ENCODE data around the gene CDH12.

Gene CDH12

DNA sequence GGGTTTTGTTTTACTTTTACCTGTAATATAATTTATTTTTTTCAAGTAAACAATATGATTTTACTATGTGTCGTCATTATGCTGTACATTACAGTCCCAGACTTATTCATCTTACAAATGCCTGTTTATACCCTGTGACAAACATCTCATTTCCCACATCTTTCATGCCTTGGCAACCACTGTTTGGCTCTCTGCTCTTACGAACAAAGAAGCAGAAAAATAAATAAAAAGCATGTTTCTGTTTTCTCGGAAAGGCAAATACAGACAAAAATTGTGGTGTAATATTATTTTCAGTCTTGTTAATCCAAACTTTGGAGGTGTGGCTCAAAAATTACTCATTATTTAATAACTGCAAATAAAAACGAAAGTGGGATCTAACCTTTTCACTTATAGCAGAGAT is 393.0 kb downstream of the CDH12 start:
- no peak for ATAC-seq
- TF ChIP-seq BACH2 (CRISPR knock-in tag; IDR thresholded peaks at IDR 0.05; ENCODE audit: borderline replicate concordance) (no peak), ZFP3 (CRISPR knock-in tag; IDR thresholded peaks at IDR 0.05) (no peak), SNAI2 (CRISPR knock-in tag; IDR thresholded peaks at IDR 0.05) (no peak)
- TF ChIP-seq, protein P1, sequence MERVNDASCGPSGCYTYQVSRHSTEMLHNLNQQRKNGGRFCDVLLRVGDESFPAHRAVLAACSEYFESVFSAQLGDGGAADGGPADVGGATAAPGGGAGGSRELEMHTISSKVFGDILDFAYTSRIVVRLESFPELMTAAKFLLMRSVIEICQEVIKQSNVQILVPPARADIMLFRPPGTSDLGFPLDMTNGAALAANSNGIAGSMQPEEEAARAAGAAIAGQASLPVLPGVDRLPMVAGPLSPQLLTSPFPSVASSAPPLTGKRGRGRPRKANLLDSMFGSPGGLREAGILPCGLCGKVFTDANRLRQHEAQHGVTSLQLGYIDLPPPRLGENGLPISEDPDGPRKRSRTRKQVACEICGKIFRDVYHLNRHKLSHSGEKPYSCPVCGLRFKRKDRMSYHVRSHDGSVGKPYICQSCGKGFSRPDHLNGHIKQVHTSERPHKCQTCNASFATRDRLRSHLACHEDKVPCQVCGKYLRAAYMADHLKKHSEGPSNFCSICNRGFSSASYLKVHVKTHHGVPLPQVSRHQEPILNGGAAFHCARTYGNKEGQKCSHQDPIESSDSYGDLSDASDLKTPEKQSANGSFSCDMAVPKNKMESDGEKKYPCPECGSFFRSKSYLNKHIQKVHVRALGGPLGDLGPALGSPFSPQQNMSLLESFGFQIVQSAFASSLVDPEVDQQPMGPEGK (CRISPR knock-in tag; IDR thresholded peaks at IDR 0.05; ENCODE audit: borderline replicate concordance), result no peak

DNA sequence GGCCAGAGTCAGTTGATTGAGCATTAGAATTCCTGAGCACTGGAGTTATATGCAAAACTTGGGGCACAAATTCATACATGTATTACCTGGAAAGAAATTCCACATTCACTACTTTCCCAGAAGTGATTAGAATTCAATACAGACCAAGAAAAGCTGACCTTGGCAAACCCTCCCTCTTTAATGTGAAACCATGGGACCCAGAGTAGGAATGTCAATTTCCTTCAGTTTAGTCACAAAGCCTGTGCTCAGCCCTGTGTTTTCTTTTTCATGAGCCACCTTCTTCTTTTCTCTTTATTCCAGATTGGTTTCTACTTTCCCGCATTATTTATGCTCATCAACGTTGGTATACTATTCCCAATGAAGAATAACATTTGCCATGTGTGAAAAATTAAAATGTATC is 420.2 kb downstream of the CDH12 start:
- ATAC-seq, result no peak
- TF ChIP-seq GLIS3 (CRISPR knock-in tag; IDR thresholded peaks at IDR 0.05) (no peak), SNAI2 (CRISPR knock-in tag; IDR thresholded peaks at IDR 0.05) (no peak)

DNA sequence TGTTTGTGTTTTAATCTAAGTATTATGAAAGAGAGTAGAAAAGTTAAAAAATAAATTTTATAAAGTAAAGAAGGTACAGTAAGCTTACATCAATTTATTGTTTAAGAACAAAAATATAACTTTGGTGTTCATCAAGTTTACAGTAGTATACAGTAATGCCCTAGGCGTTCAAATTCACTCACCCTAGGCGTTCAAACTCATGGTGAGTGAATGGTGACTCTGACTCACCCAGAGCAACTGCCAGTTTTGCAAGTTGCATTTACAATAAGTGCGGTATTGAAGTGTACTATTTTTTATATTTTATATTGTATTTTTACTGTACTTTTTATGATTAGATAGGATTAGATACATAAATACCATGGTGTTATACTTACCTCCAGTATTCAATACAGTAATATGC is 421.3 kb downstream of the CDH12 start:
- no peak for TF ChIP-seq ISL1 (CRISPR knock-in tag; IDR thresholded peaks at IDR 0.05)
- TF ChIP-seq ZFP3 (CRISPR knock-in tag; IDR thresholded peaks at IDR 0.05), result no peak
- TF ChIP-seq, protein P2, sequence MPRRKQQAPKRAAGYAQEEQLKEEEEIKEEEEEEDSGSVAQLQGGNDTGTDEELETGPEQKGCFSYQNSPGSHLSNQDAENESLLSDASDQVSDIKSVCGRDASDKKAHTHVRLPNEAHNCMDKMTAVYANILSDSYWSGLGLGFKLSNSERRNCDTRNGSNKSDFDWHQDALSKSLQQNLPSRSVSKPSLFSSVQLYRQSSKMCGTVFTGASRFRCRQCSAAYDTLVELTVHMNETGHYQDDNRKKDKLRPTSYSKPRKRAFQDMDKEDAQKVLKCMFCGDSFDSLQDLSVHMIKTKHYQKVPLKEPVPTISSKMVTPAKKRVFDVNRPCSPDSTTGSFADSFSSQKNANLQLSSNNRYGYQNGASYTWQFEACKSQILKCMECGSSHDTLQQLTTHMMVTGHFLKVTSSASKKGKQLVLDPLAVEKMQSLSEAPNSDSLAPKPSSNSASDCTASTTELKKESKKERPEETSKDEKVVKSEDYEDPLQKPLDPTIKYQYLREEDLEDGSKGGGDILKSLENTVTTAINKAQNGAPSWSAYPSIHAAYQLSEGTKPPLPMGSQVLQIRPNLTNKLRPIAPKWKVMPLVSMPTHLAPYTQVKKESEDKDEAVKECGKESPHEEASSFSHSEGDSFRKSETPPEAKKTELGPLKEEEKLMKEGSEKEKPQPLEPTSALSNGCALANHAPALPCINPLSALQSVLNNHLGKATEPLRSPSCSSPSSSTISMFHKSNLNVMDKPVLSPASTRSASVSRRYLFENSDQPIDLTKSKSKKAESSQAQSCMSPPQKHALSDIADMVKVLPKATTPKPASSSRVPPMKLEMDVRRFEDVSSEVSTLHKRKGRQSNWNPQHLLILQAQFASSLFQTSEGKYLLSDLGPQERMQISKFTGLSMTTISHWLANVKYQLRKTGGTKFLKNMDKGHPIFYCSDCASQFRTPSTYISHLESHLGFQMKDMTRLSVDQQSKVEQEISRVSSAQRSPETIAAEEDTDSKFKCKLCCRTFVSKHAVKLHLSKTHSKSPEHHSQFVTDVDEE (CRISPR knock-in tag; IDR thresholded peaks at IDR 0.05), result no peak
- no peak for TF ChIP-seq ESRRG (CRISPR knock-in tag; IDR thresholded peaks at IDR 0.05)
- TF ChIP-seq, protein P3, sequence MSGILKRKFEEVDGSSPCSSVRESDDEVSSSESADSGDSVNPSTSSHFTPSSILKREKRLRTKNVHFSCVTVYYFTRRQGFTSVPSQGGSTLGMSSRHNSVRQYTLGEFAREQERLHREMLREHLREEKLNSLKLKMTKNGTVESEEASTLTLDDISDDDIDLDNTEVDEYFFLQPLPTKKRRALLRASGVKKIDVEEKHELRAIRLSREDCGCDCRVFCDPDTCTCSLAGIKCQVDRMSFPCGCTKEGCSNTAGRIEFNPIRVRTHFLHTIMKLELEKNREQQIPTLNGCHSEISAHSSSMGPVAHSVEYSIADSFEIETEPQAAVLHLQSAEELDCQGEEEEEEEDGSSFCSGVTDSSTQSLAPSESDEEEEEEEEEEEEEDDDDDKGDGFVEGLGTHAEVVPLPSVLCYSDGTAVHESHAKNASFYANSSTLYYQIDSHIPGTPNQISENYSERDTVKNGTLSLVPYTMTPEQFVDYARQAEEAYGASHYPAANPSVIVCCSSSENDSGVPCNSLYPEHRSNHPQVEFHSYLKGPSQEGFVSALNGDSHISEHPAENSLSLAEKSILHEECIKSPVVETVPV (CRISPR knock-in tag; IDR thresholded peaks at IDR 0.05), result no peak
- no peak for TF ChIP-seq PPARA (CRISPR knock-in tag; IDR thresholded peaks at IDR 0.05; ENCODE audit: borderline replicate concordance)

DNA sequence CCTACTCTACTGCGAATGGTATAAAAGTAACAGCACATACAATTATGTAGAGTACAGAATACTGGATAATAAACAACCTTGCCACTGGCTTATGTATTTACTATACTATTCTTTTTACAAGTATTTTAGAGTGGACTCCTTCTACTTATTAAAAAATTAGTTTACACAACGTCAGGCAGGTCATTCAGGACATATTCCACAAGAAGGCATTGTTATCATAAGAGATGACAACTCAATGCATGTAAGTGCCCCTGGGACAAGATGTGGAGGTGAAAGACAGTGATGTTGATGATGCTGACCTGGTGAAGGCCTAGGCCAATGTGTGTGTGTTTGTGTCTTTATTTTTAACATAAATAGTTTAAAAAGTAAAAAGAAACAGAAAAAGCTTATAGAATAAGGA is 421.7 kb downstream of the CDH12 start:
- TF ChIP-seq PPARA (CRISPR knock-in tag; IDR thresholded peaks at IDR 0.05; ENCODE audit: borderline replicate concordance), result no peak
- TF ChIP-seq RARB (CRISPR knock-in tag; IDR thresholded peaks at IDR 0.05), result no peak
- TF ChIP-seq ZNF8 (CRISPR knock-in tag; IDR thresholded peaks at IDR 0.05), result no peak
- TF ChIP-seq, protein P3 (CRISPR knock-in tag; IDR thresholded peaks at IDR 0.05), result no peak
- TF ChIP-seq, protein P1 (CRISPR knock-in tag; IDR thresholded peaks at IDR 0.05; ENCODE audit: borderline replicate concordance), result no peak
- no peak for TF ChIP-seq BACH2 (CRISPR knock-in tag; IDR thresholded peaks at IDR 0.05; ENCODE audit: borderline replicate concordance)
- TF ChIP-seq ZFP30 (CRISPR knock-in tag; IDR thresholded peaks at IDR 0.05), result no peak
- TF ChIP-seq ZFP3 (CRISPR knock-in tag; IDR thresholded peaks at IDR 0.05), result no peak
- TF ChIP-seq OSR1 (CRISPR knock-in tag; IDR thresholded peaks at IDR 0.05), result no peak
- TF ChIP-seq, protein P2 (CRISPR knock-in tag; IDR thresholded peaks at IDR 0.05), result no peak
- no peak for TF ChIP-seq ARNTL (CRISPR knock-in tag; IDR thresholded peaks at IDR 0.05; ENCODE audit: borderline replicate concordance, low read depth)
- TF ChIP-seq, protein P4, sequence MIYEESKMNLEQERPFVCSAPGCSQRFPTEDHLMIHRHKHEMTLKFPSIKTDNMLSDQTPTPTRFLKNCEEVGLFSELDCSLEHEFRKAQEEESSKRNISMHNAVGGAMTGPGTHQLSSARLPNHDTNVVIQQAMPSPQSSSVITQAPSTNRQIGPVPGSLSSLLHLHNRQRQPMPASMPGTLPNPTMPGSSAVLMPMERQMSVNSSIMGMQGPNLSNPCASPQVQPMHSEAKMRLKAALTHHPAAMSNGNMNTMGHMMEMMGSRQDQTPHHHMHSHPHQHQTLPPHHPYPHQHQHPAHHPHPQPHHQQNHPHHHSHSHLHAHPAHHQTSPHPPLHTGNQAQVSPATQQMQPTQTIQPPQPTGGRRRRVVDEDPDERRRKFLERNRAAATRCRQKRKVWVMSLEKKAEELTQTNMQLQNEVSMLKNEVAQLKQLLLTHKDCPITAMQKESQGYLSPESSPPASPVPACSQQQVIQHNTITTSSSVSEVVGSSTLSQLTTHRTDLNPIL (CRISPR knock-in tag; IDR thresholded peaks at IDR 0.05; ENCODE audit: low read depth), result no peak
- TF ChIP-seq TCF4 (CRISPR knock-in tag; IDR thresholded peaks at IDR 0.05; ENCODE audit: borderline replicate concordance), result no peak
- TF ChIP-seq, protein P5, sequence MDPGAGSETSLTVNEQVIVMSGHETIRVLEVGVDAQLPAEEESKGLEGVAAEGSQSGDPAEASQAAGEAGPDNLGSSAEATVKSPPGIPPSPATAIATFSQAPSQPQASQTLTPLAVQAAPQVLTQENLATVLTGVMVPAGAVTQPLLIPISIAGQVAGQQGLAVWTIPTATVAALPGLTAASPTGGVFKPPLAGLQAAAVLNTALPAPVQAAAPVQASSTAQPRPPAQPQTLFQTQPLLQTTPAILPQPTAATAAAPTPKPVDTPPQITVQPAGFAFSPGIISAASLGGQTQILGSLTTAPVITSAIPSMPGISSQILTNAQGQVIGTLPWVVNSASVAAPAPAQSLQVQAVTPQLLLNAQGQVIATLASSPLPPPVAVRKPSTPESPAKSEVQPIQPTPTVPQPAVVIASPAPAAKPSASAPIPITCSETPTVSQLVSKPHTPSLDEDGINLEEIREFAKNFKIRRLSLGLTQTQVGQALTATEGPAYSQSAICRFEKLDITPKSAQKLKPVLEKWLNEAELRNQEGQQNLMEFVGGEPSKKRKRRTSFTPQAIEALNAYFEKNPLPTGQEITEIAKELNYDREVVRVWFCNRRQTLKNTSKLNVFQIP (CRISPR knock-in tag; IDR thresholded peaks at IDR 0.05; ENCODE audit: borderline replicate concordance, low read depth), result no peak
- TF ChIP-seq ISL1 (CRISPR knock-in tag; IDR thresholded peaks at IDR 0.05), result no peak
- no peak for TF ChIP-seq ESRRG (CRISPR knock-in tag; IDR thresholded peaks at IDR 0.05)
- no peak for TF ChIP-seq TOX (CRISPR knock-in tag; IDR thresholded peaks at IDR 0.05; ENCODE audit: borderline replicate concordance)
- ATAC-seq, result no peak

More for the DNA sequence above, 421.3 kb downstream of the CDH12 start:
- no peak for ATAC-seq
